Prostate gland (tissue), 2 donors: Measurements from ENCODE around the gene PTGDS. TPM values are rescaled to one million over a fixed set of nuclear protein-coding genes. Genes with fewer than 3 reads are reported as not detected.

Experiments used
- DNase-seq: peaks from one replicate; pipeline ENCODE4 v3.0.0-alpha.2; 2019; ENCODE audit warnings: low spot score
- H3K27ac ChIP-seq, 2 donors: fragments of 200-600 bp; sonication (generic); 2 replicates each; pipeline ENCODE4 v1.5.1; 2017 to 2019
- H3K27me3 ChIP-seq: fragments of 200-600 bp; sonication (generic); replicated peaks from 2 replicates; pipeline ENCODE4 v1.5.1; 2019; ENCODE audit not compliant: insufficient read depth
- H3K36me3 ChIP-seq, 2 donors: fragments of 200-600 bp; sonication (generic); 1 replicate in 1 of 2; 2 replicates in 1 of 2; pipeline versions ENCODE4 v1.5.1 to v1.8.1; 2017 to 2019
- H3K4me1 ChIP-seq: fragments of 200-600 bp; sonication (generic); replicated peaks from 2 replicates; pipeline ENCODE4 v1.5.1; 2019
- H3K4me3 ChIP-seq, 2 donors: fragments of 200-600 bp; sonication (generic); 2 replicates each; pipeline ENCODE4 v1.5.1; 2017 to 2019
- H3K9me3 ChIP-seq: fragments of 200-600 bp; sonication (generic); 2 replicates; pipeline ENCODE4 v1.5.1; 2017
- POLR2A ChIP-seq: fragments of 450-650 bp; IDR thresholded peaks from one replicate; pipeline ENCODE4 v1.6.1; 2016; ENCODE audit warnings: antibody characterized with exemption, mild to moderate bottlenecking
- POLR2AphosphoS5 ChIP-seq: sonication (generic); formaldehyde crosslinking; IDR thresholded peaks from one replicate; pipeline ENCODE4 v1.6.1; 2017; ENCODE audit warnings: antibody characterized with exemption
- WGBS: methylation state at CpG from one replicate; pipeline ENCODE4 v1.1.5; 2018; 5-methylcytosine and 5-hydroxymethylcytosine counted together
- intact Hi-C: fragments of 100-400 bp; cut with DNase I; formaldehyde crosslinking; loops from one replicate; pipeline ENCODE4 v1.14.2; 2022
- total RNA-seq, 2 donors: library from RNA; depleted of rRNA; stranded (reverse); fragments of >200 nt; gene quantifications; one replicate each; pipeline ENCODE4 v1.1.0, GENCODE V29; 2016
- TF ChIP-seq, protein P1 (sequence below), 4 experiments: fragments of 200-600 bp in 2 of 4; fragments of 450-650 bp in 2 of 4; sonication (generic) in 2 of 4; IDR thresholded peaks; 1 replicate in 3 of 4; 2 replicates in 1 of 4; pipeline ENCODE4 v1.5.1; 2016 to 2019; ENCODE audit warnings: antibody characterized with exemption in 4 of 4, mild to moderate bottlenecking in 2 of 4, moderate library complexity in 2 of 4

The PTGDS gene
- total RNA-seq, 2 donors from 2014 or later: 59.4 to 5,242 TPM

DNA sequence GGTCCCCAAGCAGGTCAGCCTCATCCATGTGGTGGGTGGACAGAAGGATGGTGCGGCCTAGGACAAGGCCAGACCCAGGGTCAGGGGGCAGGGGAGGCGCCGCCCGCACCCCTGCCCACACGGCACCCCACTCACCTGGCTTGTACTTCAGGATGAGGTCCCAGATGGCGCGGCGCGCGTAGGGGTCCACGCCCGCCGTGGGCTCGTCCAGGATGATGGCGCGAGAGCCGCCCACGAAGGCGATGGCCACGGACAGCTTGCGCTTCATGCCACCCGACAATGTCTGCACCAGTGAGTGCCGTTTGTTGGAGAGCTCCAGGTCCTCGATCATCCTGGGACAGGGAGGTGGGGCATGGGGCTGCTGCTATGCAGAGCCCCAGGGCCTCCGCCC lies 38.2 kb downstream of the PTGDS start:
- no peaks in the 10 kb centered on the region for H3K4me1 ChIP-seq
- no peaks in the 10 kb centered on the region for H3K36me3 ChIP-seq
- no peaks in the 10 kb centered on the region for H3K9me3 ChIP-seq
- 97% methylated on average over 25 of the region's 25 CpGs for WGBS
- H3K27me3 ChIP-seq: no peaks in the 10 kb centered on the region
- intact Hi-C loops: no loop called here
- H3K4me3 ChIP-seq: no peak overlapping the region
- H3K27ac ChIP-seq: no peak overlapping the region
- no peak for DNase-seq
- no peak for TF ChIP-seq POLR2A

GRCh38 chr9:137015976-137016375 lies 38.7 kb downstream of the PTGDS start:
- Histone ChIP-seq H3K27me3 (no peaks in the 10 kb centered on the region), H3K4me3 (no peak overlapping the region), H3K36me3 (no peaks in the 10 kb centered on the region), H3K27ac (no peak overlapping the region), H3K4me1 (no peaks in the 10 kb centered on the region), H3K9me3 (no peaks in the 10 kb centered on the region)
- no peak for TF ChIP-seq POLR2A
- intact Hi-C loops: no loop called here
- WGBS: 95% methylated on average over 21 of the region's 21 CpGs
- DNase-seq: no peak

DNA sequence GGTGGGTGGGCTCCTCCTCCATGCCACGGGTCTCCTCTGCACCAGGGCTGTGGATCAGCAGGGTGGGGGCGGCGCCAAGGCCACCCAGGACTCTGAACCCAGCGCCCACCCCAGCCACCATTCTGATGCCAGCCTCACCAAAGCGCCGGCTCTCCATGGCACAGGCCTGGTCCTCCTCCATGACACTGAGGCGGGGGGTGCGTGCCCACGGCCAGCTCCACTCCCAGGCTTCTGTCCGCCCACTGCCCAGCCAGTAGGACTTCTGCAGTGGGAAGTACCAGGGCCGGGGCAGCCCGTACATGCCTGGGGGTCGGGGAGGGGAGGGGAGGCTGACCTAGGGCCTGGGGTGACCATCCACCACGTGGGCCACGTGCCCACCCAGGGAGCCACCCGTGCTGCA lies 39.1 kb downstream of the PTGDS start:
- Histone ChIP-seq H3K27me3 (no peaks in the 10 kb centered on the region), H3K9me3 (no peaks in the 10 kb centered on the region), H3K27ac (no peak overlapping the region), H3K4me1 (no peaks in the 10 kb centered on the region), H3K4me3 (no peak overlapping the region), H3K36me3 (no peaks in the 10 kb centered on the region)
- no peak for DNase-seq
- 96% methylated on average over 11 of the region's 16 CpGs for WGBS
- TF ChIP-seq, protein P1, sequence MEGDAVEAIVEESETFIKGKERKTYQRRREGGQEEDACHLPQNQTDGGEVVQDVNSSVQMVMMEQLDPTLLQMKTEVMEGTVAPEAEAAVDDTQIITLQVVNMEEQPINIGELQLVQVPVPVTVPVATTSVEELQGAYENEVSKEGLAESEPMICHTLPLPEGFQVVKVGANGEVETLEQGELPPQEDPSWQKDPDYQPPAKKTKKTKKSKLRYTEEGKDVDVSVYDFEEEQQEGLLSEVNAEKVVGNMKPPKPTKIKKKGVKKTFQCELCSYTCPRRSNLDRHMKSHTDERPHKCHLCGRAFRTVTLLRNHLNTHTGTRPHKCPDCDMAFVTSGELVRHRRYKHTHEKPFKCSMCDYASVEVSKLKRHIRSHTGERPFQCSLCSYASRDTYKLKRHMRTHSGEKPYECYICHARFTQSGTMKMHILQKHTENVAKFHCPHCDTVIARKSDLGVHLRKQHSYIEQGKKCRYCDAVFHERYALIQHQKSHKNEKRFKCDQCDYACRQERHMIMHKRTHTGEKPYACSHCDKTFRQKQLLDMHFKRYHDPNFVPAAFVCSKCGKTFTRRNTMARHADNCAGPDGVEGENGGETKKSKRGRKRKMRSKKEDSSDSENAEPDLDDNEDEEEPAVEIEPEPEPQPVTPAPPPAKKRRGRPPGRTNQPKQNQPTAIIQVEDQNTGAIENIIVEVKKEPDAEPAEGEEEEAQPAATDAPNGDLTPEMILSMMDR (IDR thresholded peaks at IDR 0.05): no peak
- TF ChIP-seq POLR2A (no peak), POLR2AphosphoS5 (no peak)
- intact Hi-C loops: no loop called here

DNA sequence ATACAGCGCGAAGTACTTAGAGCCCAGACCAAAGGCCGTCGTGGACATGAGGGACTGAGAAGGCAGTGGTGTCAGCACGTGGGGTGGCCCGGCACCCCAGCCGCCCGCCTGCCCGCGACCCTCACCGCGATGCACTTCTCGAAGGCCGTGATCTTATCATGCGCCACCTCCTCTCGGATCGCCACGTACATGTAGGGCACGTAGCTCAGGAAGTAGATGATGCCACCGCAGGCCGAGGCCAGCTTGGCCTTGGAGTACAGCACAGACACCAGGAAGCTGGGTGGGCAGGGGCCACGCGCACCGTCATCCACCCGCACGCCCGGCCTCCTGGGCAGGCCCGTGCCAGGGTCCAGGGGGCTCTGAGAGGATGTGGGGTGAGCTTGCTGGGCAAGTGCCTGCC lies 39.8 kb downstream of the PTGDS start:
- no peak overlapping the region for H3K4me3 ChIP-seq
- no peak for DNase-seq
- no peaks in the 10 kb centered on the region for H3K27me3 ChIP-seq
- no peak overlapping the region for H3K27ac ChIP-seq
- intact Hi-C loops: no loop called here
- WGBS: 95% methylated on average over 24 of the region's 28 CpGs
- H3K36me3 ChIP-seq: no peaks in the 10 kb centered on the region
- TF ChIP-seq POLR2A: no peak
- TF ChIP-seq POLR2AphosphoS5: no peak
- TF ChIP-seq, protein P1 (IDR thresholded peaks at IDR 0.05): no peak
- H3K9me3 ChIP-seq: no peaks in the 10 kb centered on the region
- no peaks in the 10 kb centered on the region for H3K4me1 ChIP-seq

GRCh38 chr9:137017791-137018497 lies 40.6 kb downstream of the PTGDS start:
- Histone ChIP-seq H3K4me3 (no peak overlapping the region), H3K27ac (no peak overlapping the region), H3K4me1 (no peaks in the 10 kb centered on the region), H3K27me3 (no peaks in the 10 kb centered on the region), H3K36me3 (no peaks in the 10 kb centered on the region), H3K9me3 (no peaks in the 10 kb centered on the region)
- intact Hi-C loops: no loop called here
- TF ChIP-seq POLR2A: no peak
- TF ChIP-seq, protein P1 (IDR thresholded peaks at IDR 0.05): no peak
- TF ChIP-seq POLR2AphosphoS5: no peak
- 94% methylated on average over 40 of the region's 45 CpGs for WGBS
- DNase-seq: no peak
